HUES48 (cell line): Measurements from ENCODE around the gene CMTM5.
"Not testable (repeated sequence)": the region's sequence is repeated elsewhere in the genome, so short reads cannot be mapped to it uniquely, and the experiment has no call there.

Experiments used
- H3K27ac ChIP-seq: one replicate; pipeline ENCODE4 v1.7.0; 2013; ENCODE audit warnings: low read depth, low read length, inconsistent platforms
- H3K27me3 ChIP-seq: 2 replicates; pipeline ENCODE4 v1.6.1; 2013; ENCODE audit warnings: mild to moderate bottlenecking, low read length; ENCODE audit not compliant: control insufficient read depth, insufficient read depth
- H3K36me3 ChIP-seq: 2 replicates; pipeline ENCODE4 v1.6.1; 2013; ENCODE audit warnings: low read length; ENCODE audit not compliant: control insufficient read depth, insufficient read depth
- H3K4me1 ChIP-seq: 2 replicates; pipeline ENCODE4 v1.6.1; 2013; ENCODE audit warnings: mild to moderate bottlenecking, low read length; ENCODE audit not compliant: control insufficient read depth, insufficient read depth
- H3K4me3 ChIP-seq: 2 replicates; pipeline ENCODE4 v1.5.1; 2013; ENCODE audit warnings: mild to moderate bottlenecking, low read depth, low read length
- H3K9ac ChIP-seq: 2 replicates; pipeline ENCODE4 v1.6.1; 2013; ENCODE audit warnings: mild to moderate bottlenecking, low read depth, low read length, moderate library complexity
- H3K9me3 ChIP-seq: 2 replicates; pipeline ENCODE4 v1.6.1; 2013; ENCODE audit warnings: low read length; ENCODE audit not compliant: control insufficient read depth, insufficient read depth

CMTM5 gene

DNA sequence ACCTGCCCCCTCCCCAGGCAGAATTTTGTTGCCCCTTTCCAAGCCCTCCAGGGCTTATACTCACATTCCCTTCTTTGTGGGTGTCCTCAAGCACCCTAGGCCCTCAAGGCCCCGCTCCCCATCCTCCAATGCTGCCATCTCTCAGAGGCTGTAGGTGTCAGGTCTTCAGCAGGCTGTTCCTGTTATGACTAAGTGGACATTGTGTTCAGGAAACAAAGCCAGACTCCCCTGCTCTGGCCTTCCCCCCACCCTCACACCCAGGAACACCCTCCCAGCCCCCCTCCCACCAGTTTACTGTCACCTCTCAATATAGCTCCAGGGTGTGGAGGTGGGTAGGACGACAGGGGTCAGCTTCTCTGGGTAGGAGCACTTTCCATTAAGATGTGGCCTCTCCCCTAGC is 32.6 kb downstream of the CMTM5 start:
- H3K4me3 ChIP-seq, result no peak overlapping the region
- no peaks in the 10 kb centered on the region for H3K36me3 ChIP-seq
- H3K4me1 ChIP-seq, result no peaks in the 10 kb centered on the region
- H3K27ac ChIP-seq, result no peak overlapping the region
- H3K9me3 ChIP-seq, result no peaks in the 10 kb centered on the region
- no peak overlapping the region for H3K9ac ChIP-seq
- no peaks in the 10 kb centered on the region for H3K27me3 ChIP-seq

- H3K9me3 ChIP-seq, result no peaks in the 10 kb centered on the region
- no peak overlapping the region for H3K27ac ChIP-seq
- no peaks in the 10 kb centered on the region for H3K36me3 ChIP-seq
- H3K9ac ChIP-seq, result no peak overlapping the region
- no peaks in the 10 kb centered on the region for H3K4me1 ChIP-seq
- no peak overlapping the region for H3K4me3 ChIP-seq
- no peaks in the 10 kb centered on the region for H3K27me3 ChIP-seq
Observed at GRCh38 chr14:23409966-23410635, 33.3 kb downstream of the CMTM5 start.

- Histone ChIP-seq H3K27ac (no peak overlapping the region), H3K4me1 (no peaks in the 10 kb centered on the region), H3K9me3 (no peaks in the 10 kb centered on the region), H3K4me3 (no peak overlapping the region), H3K27me3 (no peaks in the 10 kb centered on the region), H3K9ac (no peak overlapping the region), H3K36me3 (no peaks in the 10 kb centered on the region)
Observed at GRCh38 chr14:23411563-23412525, 35.0 kb downstream of the CMTM5 start.

DNA sequence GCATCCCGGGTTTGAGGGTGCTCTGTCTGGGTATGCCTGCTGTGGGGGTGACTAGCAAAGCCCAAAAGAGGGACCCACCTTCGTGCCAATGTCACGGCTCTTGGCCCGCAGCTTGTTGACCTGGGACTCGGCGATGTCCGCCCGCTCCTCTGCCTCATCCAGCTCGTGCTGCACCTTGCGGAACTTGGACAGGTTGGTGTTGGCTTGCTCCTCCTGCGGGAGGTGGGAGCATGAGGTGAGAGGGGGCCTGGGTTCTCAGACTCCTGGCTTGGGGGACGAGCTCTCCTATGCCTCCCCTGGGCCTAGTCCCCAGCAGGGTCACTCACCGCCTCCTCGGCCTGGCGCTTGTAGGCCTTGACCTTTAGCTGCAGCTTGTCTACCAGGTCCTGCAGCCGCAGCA is 36.8 kb downstream of the CMTM5 start:
- no peaks in the 10 kb centered on the region for H3K9me3 ChIP-seq
- no peak overlapping the region for H3K27ac ChIP-seq
- no peak overlapping the region for H3K4me3 ChIP-seq
- no peaks in the 10 kb centered on the region for H3K36me3 ChIP-seq
- no peaks in the 10 kb centered on the region for H3K4me1 ChIP-seq
- no peaks in the 10 kb centered on the region for H3K27me3 ChIP-seq
- no peak overlapping the region for H3K9ac ChIP-seq

- Histone ChIP-seq H3K36me3 (no peaks in the 10 kb centered on the region), H3K9me3 (no peaks in the 10 kb centered on the region), H3K9ac (no peak overlapping the region), H3K27me3 (no peaks in the 10 kb centered on the region), H3K4me1 (no peaks in the 10 kb centered on the region), H3K27ac (no peak overlapping the region), H3K4me3 (no peak overlapping the region)
Observed at GRCh38 chr14:23414254-23414653, 37.4 kb downstream of the CMTM5 start.

- no peaks in the 10 kb centered on the region for H3K27me3 ChIP-seq
- no peak overlapping the region for H3K9ac ChIP-seq
Observed at GRCh38 chr14:23414906-23415820, 38.3 kb downstream of the CMTM5 start.

DNA sequence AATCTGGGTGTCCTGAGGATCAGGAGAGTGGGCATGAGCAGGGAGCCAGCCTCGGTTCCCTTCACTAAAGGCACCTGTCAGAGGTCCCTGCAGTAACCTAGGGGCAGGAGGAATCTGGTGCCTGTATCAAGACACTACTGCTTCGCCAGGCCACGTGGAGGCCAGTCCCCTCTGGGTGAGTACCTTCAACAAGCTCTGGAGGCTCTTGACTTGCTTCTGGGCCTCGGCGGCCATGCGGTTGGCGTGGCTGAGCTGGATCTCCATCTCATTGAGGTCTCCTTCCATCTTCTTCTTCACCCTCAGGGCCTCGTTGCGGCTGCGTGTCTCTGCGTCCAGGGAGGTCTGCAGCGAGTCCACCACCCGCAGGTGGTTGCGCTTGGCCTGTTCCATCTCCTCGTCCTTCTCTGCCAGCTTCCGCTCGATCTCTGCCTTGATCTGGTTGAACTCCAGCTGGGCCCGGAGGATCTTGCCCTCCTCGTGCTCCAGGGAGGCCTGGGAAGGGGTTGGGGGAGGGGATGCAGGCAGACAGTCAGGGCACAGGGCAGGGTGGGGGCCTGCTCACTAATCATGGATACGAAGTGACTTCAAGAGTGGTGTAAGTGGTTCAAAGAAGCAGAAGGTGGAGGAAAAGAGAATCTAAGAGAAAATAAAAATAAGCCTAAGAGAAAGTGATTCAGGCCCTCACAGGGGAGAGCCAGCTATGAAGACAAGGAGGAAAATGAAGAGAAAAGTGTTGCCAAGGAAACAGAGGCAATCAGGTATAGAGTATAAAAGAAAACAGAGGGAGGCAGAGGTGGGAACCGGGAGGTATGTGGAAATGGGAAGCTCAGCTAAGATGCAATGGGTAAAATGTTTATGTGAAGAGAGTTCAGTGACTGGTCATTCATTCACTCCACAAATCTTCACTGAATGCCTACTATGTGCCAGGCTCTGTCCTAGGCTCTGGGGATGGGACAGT is 39.3 kb downstream of the CMTM5 start:
- no peaks in the 10 kb centered on the region for H3K27me3 ChIP-seq
- no peak overlapping the region for H3K9ac ChIP-seq
- no peaks in the 10 kb centered on the region for H3K4me1 ChIP-seq
- no peaks in the 10 kb centered on the region for H3K9me3 ChIP-seq
- H3K4me3 ChIP-seq, result no peak overlapping the region
- H3K27ac ChIP-seq, result no peak overlapping the region
- H3K36me3 ChIP-seq, result no peaks in the 10 kb centered on the region

More at GRCh38 chr14:23414906-23415820, 38.3 kb downstream of the CMTM5 start:
- no peak overlapping the region for H3K4me3 ChIP-seq
- no peaks in the 10 kb centered on the region for H3K4me1 ChIP-seq
- no peaks in the 10 kb centered on the region for H3K36me3 ChIP-seq
- H3K9me3 ChIP-seq, result no peaks in the 10 kb centered on the region
- no peak overlapping the region for H3K27ac ChIP-seq

DNA sequence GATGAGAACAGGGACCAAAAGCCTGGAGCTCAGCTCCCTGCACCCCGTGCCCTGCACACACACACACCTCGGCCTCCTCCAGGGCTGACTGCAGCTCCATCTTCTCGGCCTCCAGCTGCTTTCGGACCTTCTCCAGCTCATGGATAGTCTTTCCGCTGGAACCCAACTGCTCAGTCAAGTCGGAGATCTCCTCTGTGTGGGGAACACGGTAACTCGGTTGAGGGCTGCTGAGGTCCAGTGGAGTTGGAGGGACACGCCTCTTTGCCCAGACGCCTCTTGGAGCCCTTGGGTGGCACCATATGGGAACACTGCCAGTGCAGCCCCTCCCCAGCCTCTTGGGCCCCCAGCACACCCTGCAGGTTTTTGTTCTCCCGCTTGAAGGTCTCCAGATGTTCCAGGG is 40.0 kb downstream of the CMTM5 start:
- no peaks in the 10 kb centered on the region for H3K27me3 ChIP-seq
- no peaks in the 10 kb centered on the region for H3K36me3 ChIP-seq
- H3K4me3 ChIP-seq, result no peak overlapping the region
- no peak overlapping the region for H3K27ac ChIP-seq
- no peaks in the 10 kb centered on the region for H3K9me3 ChIP-seq
- no peak overlapping the region for H3K9ac ChIP-seq
- H3K4me1 ChIP-seq, result no peaks in the 10 kb centered on the region

GRCh38 chr14:23417269-23417668 is 40.4 kb downstream of the CMTM5 start:
- not testable (repeated sequence) for H3K4me1 ChIP-seq, H3K9me3 ChIP-seq, H3K4me3 ChIP-seq, H3K27me3 ChIP-seq, H3K9ac ChIP-seq, H3K27ac ChIP-seq, H3K36me3 ChIP-seq

- Histone ChIP-seq H3K4me3 (no peak overlapping the region), H3K9ac (no peak overlapping the region), H3K27ac (no peak overlapping the region), H3K27me3 (no peaks in the 10 kb centered on the region), H3K4me1 (no peaks in the 10 kb centered on the region), H3K36me3 (no peaks in the 10 kb centered on the region), H3K9me3 (no peaks in the 10 kb centered on the region)
Observed at GRCh38 chr14:23418021-23418420, 41.2 kb downstream of the CMTM5 start.
